ENCODE data around the gene RPS15.

RPS15 gene

GRCh38 chr19:1401889-1402217 is 36.3 kb upstream of the RPS15 start:
- H3K4me3 ChIP-seq (ENCODE audit: low read depth, low read length), result peak overlapping the region; percentile 51

DNA sequence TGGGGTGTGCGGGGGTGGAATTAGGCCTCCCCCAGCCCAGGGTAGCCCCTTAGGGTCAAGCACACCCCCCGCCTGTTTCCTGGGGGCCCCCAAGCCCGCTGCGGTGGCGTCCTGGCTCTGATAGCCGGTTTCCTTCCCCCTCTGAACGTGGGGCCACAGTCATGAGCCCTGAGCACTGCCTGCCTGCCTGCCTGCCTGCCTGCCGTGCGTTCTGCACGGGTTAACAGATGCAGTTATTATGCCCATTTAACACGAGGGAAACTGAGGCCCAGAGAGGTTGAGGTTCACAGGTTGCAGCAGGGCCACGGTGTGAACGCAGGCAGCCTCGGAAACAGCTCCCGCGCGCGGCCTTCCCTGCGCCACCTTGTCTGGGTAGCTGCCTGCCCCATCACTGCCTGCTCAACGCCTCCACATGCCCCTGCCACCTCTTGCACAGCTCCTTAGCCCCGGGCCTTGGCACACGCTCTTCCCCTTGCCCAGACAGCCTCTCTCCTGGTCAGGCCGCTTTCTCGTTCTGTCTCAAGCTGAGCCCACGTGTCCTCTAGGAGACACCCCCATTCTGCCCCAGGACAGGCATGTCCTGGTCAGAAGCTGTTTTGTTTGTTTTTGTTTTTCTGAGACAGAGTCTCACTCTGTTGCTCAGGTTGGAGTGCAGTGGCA is 35.7 kb upstream of the RPS15 start:
- no peak overlapping the region for H3K4me3 ChIP-seq (ENCODE audit: low read depth, low read length)

DNA sequence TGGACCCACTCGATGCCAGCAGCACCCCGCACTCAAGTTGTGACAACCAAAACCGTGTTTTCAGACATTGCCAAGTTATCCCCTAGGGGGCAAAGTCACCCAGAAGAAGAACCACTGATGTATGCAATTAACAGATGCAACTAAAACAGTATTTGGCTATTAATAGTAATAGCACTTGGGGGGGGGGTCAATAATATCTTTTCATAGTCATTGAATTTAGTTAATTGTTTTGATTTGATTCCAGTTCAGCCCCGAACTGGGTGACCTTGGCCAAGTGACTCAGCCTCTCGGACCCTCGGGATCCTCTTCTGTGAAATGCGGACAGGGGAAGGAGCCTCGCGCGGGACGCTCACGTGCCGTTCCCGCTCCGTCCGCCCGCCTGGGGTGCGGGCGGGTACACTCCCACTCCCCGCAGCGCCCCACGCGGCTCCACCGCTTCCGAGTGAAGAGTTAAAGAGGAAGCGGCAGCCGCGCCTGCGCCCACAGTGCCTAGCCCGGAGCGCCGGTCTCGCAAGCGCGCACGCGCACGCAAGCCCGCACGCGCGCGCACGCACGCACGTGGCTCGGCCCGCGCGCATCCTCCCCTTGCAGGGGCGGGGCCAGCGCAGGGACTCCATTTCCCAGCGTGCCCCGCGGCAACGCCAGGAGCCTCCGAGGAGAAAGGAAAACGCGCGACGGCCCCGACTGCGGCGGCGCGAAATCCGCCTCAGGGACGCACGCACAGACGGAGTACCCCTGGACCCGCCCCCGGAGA is 31.2 kb upstream of the RPS15 start:
- peak overlapping the region; percentile 44 for H3K4me3 ChIP-seq (ENCODE audit: low read depth, low read length)

- peak within 1 kb of the TSS; percentile 68 for H3K4me3 ChIP-seq (ENCODE audit: low read depth, low read length)
Measured at GRCh38 chr19:1407528-1408299, 30.5 kb upstream of the RPS15 start, which contains the start of gene DAZAP1. Gene DAZAP1, plus strand, starts transcription at chr19:1407586. Its CDS starts 188 bp downstream, at chr19:1407774.

- H3K4me3 ChIP-seq (ENCODE audit: low read depth, low read length), result peak overlapping the region; percentile 68
Measured at GRCh38 chr19:1408300-1409203, 29.6 kb upstream of the RPS15 start.

- H3K4me3 ChIP-seq (ENCODE audit: low read depth, low read length), result peak overlapping the region; percentile 68
Measured at GRCh38 chr19:1409204-1410005, 28.8 kb upstream of the RPS15 start.

GRCh38 chr19:1410136-1410786 is 27.9 kb upstream of the RPS15 start:
- no peak overlapping the region for H3K4me3 ChIP-seq (ENCODE audit: low read depth, low read length)

DNA sequence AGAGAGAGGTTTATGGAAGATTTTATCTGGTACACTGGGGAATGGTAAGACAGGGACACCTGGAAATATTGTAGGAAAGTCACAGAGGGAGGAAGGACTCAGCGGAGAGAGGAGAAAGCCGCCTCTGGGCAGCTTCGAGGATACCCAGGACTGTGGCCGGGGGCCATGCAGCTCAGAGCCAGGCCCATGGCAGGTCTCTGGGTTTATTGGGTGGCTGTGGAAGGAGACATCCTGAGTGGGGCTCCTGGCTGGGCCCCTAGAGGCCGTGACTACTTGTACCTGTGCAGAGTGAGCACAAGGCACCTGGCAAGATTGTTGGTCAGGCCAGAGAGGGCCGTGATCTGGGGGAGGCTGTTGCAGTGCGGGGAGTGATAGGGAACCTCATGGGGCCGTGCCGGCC is 27.4 kb upstream of the RPS15 start:
- no peak overlapping the region for H3K4me3 ChIP-seq (ENCODE audit: low read depth, low read length)

GRCh38 chr19:1411255-1412191 is 26.7 kb upstream of the RPS15 start:
- H3K4me3 ChIP-seq (ENCODE audit: low read depth, low read length), result no peak overlapping the region

DNA sequence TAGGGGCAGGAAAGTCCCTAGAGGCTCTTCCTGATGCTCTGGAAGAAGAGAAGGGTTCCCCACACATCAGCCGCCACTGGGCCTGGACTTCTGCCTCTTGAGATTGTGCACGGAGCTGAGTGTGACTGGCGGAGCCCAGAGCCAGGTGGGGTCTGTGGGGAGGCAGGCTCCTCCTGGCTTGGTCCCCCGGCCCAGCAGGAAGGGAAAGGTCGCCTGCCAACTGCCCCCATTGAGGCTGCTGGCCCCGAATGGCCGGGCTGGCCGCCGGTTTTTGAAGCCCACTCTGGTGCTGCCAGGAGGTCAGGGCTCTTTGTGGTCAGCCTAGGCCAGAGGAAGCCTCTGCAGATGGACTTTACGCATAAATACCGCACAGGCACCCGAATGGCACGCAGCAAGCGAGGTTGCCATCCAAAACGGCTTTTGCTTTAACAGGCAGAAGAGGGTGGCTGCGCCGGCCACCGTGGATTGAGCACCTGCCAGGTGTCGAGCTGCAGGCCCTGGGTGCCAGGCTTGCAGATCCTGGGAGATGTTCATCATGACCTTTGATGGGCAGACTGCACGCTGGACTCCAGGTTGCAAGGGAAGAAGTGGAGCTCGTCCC is 25.8 kb upstream of the RPS15 start:
- no peak overlapping the region for H3K4me3 ChIP-seq (ENCODE audit: low read depth, low read length)

DNA sequence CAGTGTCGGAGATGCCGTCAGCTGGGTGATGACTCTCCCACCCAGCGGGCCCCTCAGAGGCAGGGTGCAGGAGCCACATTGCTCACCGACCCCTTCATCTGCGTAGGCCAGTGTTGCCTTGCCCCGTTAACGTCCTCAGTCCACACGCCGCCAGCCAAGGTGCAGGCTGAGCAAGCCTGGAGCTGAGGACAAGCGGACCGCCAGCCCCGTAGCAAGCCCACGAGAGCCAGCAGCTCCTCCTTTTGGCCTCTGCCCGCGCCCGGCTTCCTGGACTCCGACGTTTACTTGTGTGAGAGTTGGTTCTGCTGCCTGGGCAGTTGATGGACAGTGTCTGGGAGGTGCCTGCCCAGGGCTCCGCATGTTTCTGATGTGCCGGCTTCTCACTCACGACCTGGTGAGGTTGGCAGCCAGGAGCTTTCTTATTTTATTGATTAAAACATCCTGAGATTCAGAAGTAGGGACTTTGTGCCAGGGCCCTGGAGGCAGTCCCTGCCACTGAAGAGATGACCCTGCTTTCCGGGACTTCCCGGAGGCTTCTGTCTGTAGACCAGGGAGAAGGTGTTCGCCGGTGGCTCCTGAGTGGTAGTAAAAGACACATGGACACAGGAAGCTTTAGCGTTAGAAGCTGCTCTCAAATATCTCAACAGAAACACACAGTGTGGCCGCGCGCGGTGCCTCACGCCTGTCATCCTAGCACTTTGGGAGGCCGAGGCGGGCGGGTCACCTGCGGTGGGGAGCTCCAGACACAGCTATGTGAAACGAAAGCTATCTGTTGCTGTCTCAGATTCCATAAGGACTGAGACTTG is 25.0 kb upstream of the RPS15 start:
- no peak overlapping the region for H3K4me3 ChIP-seq (ENCODE audit: low read depth, low read length)

DNA sequence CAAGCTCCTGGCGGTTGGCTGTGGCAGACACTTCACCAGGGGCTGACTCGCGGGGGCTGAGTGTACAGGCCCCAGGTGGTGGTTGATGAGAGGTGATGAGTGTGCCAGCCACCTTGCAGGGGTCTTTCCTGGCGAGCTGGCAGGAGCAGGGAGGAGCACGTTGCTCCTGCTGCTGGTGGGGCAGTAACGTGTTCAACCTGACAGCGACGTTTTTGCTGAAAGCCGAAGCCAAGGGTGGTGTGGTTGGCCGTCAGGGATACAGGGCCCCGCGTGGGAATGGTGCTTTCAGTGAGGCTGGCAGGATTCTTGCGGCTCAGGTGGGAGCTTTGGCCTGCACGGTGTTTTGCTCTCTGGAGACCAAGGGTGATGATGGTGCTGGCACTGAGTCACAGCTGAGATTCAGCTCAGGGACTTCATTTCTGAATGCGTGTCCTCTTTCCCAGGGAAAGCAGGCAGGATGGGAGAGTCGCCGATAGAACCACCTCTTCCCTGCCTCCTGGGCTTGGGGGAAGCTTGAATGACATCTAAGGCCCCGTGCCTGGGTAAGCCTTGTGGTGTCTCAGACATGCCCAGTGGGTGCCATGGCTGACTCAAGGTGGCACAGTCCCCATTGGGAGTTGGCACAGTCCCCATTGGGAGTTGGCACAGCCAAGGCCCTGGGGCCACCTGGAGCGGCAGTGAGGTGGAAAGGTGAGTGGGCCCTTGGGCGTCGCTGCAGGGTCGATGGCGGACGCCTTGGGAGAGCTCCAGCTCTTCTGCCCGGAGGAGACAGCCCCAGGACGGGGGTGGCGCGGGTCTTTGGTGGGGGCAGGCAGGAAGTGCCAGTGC is 22.0 kb upstream of the RPS15 start:
- no peak overlapping the region for H3K4me3 ChIP-seq (ENCODE audit: low read depth, low read length)

DNA sequence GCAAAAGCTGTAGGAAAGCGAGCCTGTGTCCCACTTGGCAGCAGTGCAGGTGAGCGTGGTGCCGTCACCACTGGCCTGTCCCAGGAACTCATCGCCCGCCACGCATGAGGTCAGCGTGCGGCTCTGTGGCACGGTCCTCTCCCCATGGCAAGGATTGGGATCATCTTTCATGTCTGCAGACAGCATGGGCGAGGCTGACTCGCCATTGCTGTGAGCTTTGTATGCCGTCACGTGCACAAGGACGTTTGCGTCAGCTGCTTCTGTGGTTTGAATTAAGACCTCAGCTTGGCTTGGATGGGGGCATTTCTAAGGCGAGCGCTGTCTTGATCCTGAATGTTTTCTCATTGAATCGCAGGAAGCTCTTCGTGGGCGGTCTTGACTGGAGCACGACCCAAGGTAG is 21.1 kb upstream of the RPS15 start:
- H3K4me3 ChIP-seq (ENCODE audit: low read depth, low read length), result no peak overlapping the region

- H3K4me3 ChIP-seq (ENCODE audit: low read depth, low read length), result no peak overlapping the region
Measured at GRCh38 chr19:1417681-1418495, 20.3 kb upstream of the RPS15 start.

- H3K4me3 ChIP-seq (ENCODE audit: low read depth, low read length), result no peak overlapping the region
Measured at GRCh38 chr19:1418496-1418775, 19.8 kb upstream of the RPS15 start.
